Activated T-helper 1 cell treated with anti-CD3 and anti-CD28 coated beads, Interleukin-12 subunit alpha, Interleukin-12 subunit beta, Interleukin-2, Interleukin-4 antibody, amounts not matched to agents 30 ng/mL and 10 ng/mL and 1 ng/mL, durations not matched to agents 14 hours and 24 hours and 36 hours (primary cell): Measurements from ENCODE around the gene GREM2. TPM values are rescaled to one million over a fixed set of nuclear protein-coding genes. Genes with fewer than 3 reads are reported as not detected.

Experiments
- DNase-seq: peaks from one replicate; pipeline ENCODE4 v3.0.0; 2021; ENCODE audit warnings: low spot score
- H3K27ac Mint-ChIP-seq: one replicate; pipeline ENCODE4 v1.8.0; 2021; ENCODE audit warnings: mild to moderate bottlenecking, mixed read lengths
- H3K27me3 Mint-ChIP-seq: one replicate; pipeline ENCODE4 v1.8.0; 2022; ENCODE audit warnings: mild to moderate bottlenecking, moderate library complexity, mixed read lengths; ENCODE audit not compliant: insufficient read depth
- H3K36me3 Mint-ChIP-seq: one replicate; pipeline ENCODE4 v1.8.0; 2021; ENCODE audit warnings: low read depth, mixed read lengths
- H3K4me1 Mint-ChIP-seq: one replicate; pipeline ENCODE4 v1.8.0; 2021; ENCODE audit warnings: low read depth, mixed read lengths
- H3K4me3 Mint-ChIP-seq: one replicate; pipeline ENCODE4 v1.8.0; 2021; ENCODE audit warnings: mild to moderate bottlenecking, moderate library complexity, mixed read lengths
- H3K9me3 Mint-ChIP-seq: one replicate; pipeline ENCODE4 v1.8.0; 2021; ENCODE audit warnings: mixed read lengths
- intact Hi-C: fragments of 100-400 bp; cut with micrococcal nuclease; formaldehyde crosslinking; loops from one replicate; pipeline ENCODE4 v1.15.1; 2024
- total RNA-seq: library from RNA; stranded (reverse); gene quantifications from 2 replicates; pipeline ENCODE4 v1.2.3, GENCODE V29; 2022

GREM2 gene
- total RNA-seq: 0.05 TPM in 2 replicates

- peaks cover 38% of the 10 kb centered on the region for H3K27me3 Mint-ChIP-seq
- H3K36me3 Mint-ChIP-seq: peaks cover 1% of the 10 kb centered on the region
- intact Hi-C loops: loop anchor here (2.0 kb wide), 2 partner anchors 35 to 81 kb away; no protein-coding TSS in a partner anchor
- H3K27ac Mint-ChIP-seq: peak within 1 kb of the TSS; percentile 71
- H3K4me3 Mint-ChIP-seq: peak within 1 kb of the TSS; percentile 95
- H3K9me3 Mint-ChIP-seq: no peaks in the 10 kb centered on the region
- DNase-seq: peak; percentile 31
- H3K4me1 Mint-ChIP-seq: peaks cover 32% of the 10 kb centered on the region
These were observed at the start of gene GREM2 for GRCh38 chr1:240611619-240612480. Gene GREM2, minus strand, starts transcription at chr1:240612155. Its CDS starts 118,680 bp downstream, at chr1:240493475.

- intact Hi-C loops: no loop called here
- Mint-ChIP-seq H3K27ac (no peak overlapping the region), H3K4me1 (no peaks in the 10 kb centered on the region), H3K4me3 (no peak overlapping the region), H3K9me3 (no peaks in the 10 kb centered on the region), H3K27me3 (no peaks in the 10 kb centered on the region), H3K36me3 (no peaks in the 10 kb centered on the region)
- no peak for DNase-seq
These were observed 46.5 kb upstream of the GREM2 start for GRCh38 chr1:240658312-240658960.

GRCh38 chr1:240656531-240656930 is 44.6 kb upstream of the GREM2 start:
- H3K27me3 Mint-ChIP-seq: no peaks in the 10 kb centered on the region
- no peak overlapping the region for H3K4me3 Mint-ChIP-seq
- H3K36me3 Mint-ChIP-seq: no peaks in the 10 kb centered on the region
- H3K4me1 Mint-ChIP-seq: no peaks in the 10 kb centered on the region
- intact Hi-C loops: no loop called here
- no peak for DNase-seq
- no peak overlapping the region for H3K27ac Mint-ChIP-seq
- H3K9me3 Mint-ChIP-seq: no peaks in the 10 kb centered on the region

- no peak overlapping the region for H3K27ac Mint-ChIP-seq
- no peaks in the 10 kb centered on the region for H3K4me1 Mint-ChIP-seq
- H3K9me3 Mint-ChIP-seq: no peaks in the 10 kb centered on the region
- no peaks in the 10 kb centered on the region for H3K27me3 Mint-ChIP-seq
- no peaks in the 10 kb centered on the region for H3K36me3 Mint-ChIP-seq
- no peak overlapping the region for H3K4me3 Mint-ChIP-seq
- intact Hi-C loops: no loop called here
- no peak for DNase-seq
These were observed 41.0 kb upstream of the GREM2 start for GRCh38 chr1:240652961-240653409.

GRCh38 chr1:240652549-240652948 is 40.6 kb upstream of the GREM2 start:
- intact Hi-C loops: no loop called here
- no peaks in the 10 kb centered on the region for H3K36me3 Mint-ChIP-seq
- H3K27me3 Mint-ChIP-seq: no peaks in the 10 kb centered on the region
- H3K4me3 Mint-ChIP-seq: no peak overlapping the region
- no peaks in the 10 kb centered on the region for H3K4me1 Mint-ChIP-seq
- H3K27ac Mint-ChIP-seq: no peak overlapping the region
- no peak for DNase-seq
- H3K9me3 Mint-ChIP-seq: no peaks in the 10 kb centered on the region

GRCh38 chr1:240650877-240651276 is 38.9 kb upstream of the GREM2 start:
- Mint-ChIP-seq H3K27me3 (no peaks in the 10 kb centered on the region), H3K27ac (no peak overlapping the region), H3K36me3 (no peaks in the 10 kb centered on the region), H3K9me3 (no peaks in the 10 kb centered on the region), H3K4me1 (no peaks in the 10 kb centered on the region), H3K4me3 (no peak overlapping the region)
- DNase-seq: no peak
- intact Hi-C loops: no loop called here

- Mint-ChIP-seq H3K9me3 (no peaks in the 10 kb centered on the region), H3K36me3 (no peaks in the 10 kb centered on the region), H3K27ac (no peak overlapping the region), H3K27me3 (no peaks in the 10 kb centered on the region), H3K4me3 (no peak overlapping the region), H3K4me1 (no peaks in the 10 kb centered on the region)
- DNase-seq: no peak
- intact Hi-C loops: no loop called here
These were observed 38.1 kb upstream of the GREM2 start for GRCh38 chr1:240649733-240650721.

- Mint-ChIP-seq H3K27ac (no peak overlapping the region), H3K4me1 (no peaks in the 10 kb centered on the region), H3K27me3 (no peaks in the 10 kb centered on the region), H3K36me3 (no peaks in the 10 kb centered on the region), H3K9me3 (no peaks in the 10 kb centered on the region), H3K4me3 (no peak overlapping the region)
- no peak for DNase-seq
- intact Hi-C loops: no loop called here
These were observed 34.8 kb upstream of the GREM2 start for GRCh38 chr1:240646571-240647240.

GRCh38 chr1:240644732-240645131 is 32.8 kb upstream of the GREM2 start:
- H3K36me3 Mint-ChIP-seq: no peaks in the 10 kb centered on the region
- no peak for DNase-seq
- H3K4me3 Mint-ChIP-seq: no peak overlapping the region
- H3K4me1 Mint-ChIP-seq: no peaks in the 10 kb centered on the region
- H3K9me3 Mint-ChIP-seq: no peaks in the 10 kb centered on the region
- no peak overlapping the region for H3K27ac Mint-ChIP-seq
- intact Hi-C loops: no loop called here
- no peaks in the 10 kb centered on the region for H3K27me3 Mint-ChIP-seq

GRCh38 chr1:240635466-240636256 is 23.7 kb upstream of the GREM2 start:
- no peak for DNase-seq
- H3K4me3 Mint-ChIP-seq: no peak overlapping the region
- peaks cover 11% of the 10 kb centered on the region for H3K9me3 Mint-ChIP-seq
- no peaks in the 10 kb centered on the region for H3K4me1 Mint-ChIP-seq
- intact Hi-C loops: no loop called here
- H3K27ac Mint-ChIP-seq: no peak overlapping the region
- H3K36me3 Mint-ChIP-seq: no peaks in the 10 kb centered on the region
- H3K27me3 Mint-ChIP-seq: peaks cover 2% of the 10 kb centered on the region

- no peaks in the 10 kb centered on the region for H3K9me3 Mint-ChIP-seq
- intact Hi-C loops: no loop called here
- no peak for DNase-seq
- no peak overlapping the region for H3K4me3 Mint-ChIP-seq
- H3K4me1 Mint-ChIP-seq: no peaks in the 10 kb centered on the region
- no peak overlapping the region for H3K27ac Mint-ChIP-seq
- H3K27me3 Mint-ChIP-seq: peaks cover 3% of the 10 kb centered on the region
- no peaks in the 10 kb centered on the region for H3K36me3 Mint-ChIP-seq
These were observed 18.5 kb upstream of the GREM2 start for GRCh38 chr1:240630409-240630808.
